Fibroblast of lung (primary cell): ENCODE results near the gene CADM2. TPM values are rescaled to one million over a fixed set of nuclear protein-coding genes. Genes with fewer than 3 reads are reported as not detected.

ENCODE experiments used
- DNase-seq, 2 donors: peaks; one replicate each; pipeline versions ENCODE4 v3.0.0 to v3.0.0-alpha.2; 2010; ENCODE audit warnings: low read depth in 2 of 2
- H2AFZ ChIP-seq: 2 replicates; pipeline ENCODE4 v1.5.1; 2012; ENCODE audit warnings: low read length, control low read depth, inconsistent platforms
- H3K27ac ChIP-seq: 2 replicates; pipeline ENCODE4 v1.5.1; 2011; ENCODE audit warnings: low read length, control low read depth; ENCODE audit not compliant: insufficient read depth
- H3K27me3 ChIP-seq: 2 replicates; pipeline ENCODE4 v1.5.1; 2011; ENCODE audit warnings: mild to moderate bottlenecking, low read length; ENCODE audit not compliant: control insufficient read depth, insufficient read depth
- H3K36me3 ChIP-seq: 2 replicates; pipeline ENCODE4 v1.5.1; 2011; ENCODE audit warnings: low read length; ENCODE audit not compliant: control insufficient read depth, insufficient read depth
- H3K4me1 ChIP-seq: 2 replicates; pipeline ENCODE4 v1.5.1; 2011; ENCODE audit warnings: low read length; ENCODE audit not compliant: control insufficient read depth, insufficient read depth; ENCODE audit errors: extremely low read depth
- H3K4me2 ChIP-seq: 2 replicates; pipeline ENCODE4 v1.5.1; 2011; ENCODE audit warnings: low read length, control low read depth; ENCODE audit not compliant: insufficient read depth; ENCODE audit errors: extremely low read depth
- H3K4me3 ChIP-seq, 4 experiments: fragments of 200-600 bp in 1 of 4; sonication (generic) in 1 of 4; replicated peaks in 1 of 4; 2 replicates each; pipeline ENCODE4 v1.5.1; 2011 to 2016; ENCODE audit warnings: low read length in 4 of 4, low read depth in 3 of 4, mild to moderate bottlenecking in 3 of 4, control low read depth in 2 of 4, inconsistent platforms in 1 of 4, mixed read lengths in 1 of 4; ENCODE audit not compliant: insufficient read depth in 1 of 4; ENCODE audit errors: control extremely low read depth in 1 of 4
- H3K79me2 ChIP-seq: 2 replicates; pipeline ENCODE4 v1.5.1; 2012; ENCODE audit warnings: mild to moderate bottlenecking, low read length, inconsistent platforms; ENCODE audit not compliant: control insufficient read depth, insufficient read depth
- H3K9ac ChIP-seq: 2 replicates; pipeline ENCODE4 v1.5.1; 2011; ENCODE audit warnings: mild to moderate bottlenecking, low read length, control low read depth; ENCODE audit not compliant: insufficient read depth
- H3K9me3 ChIP-seq: 2 replicates; pipeline ENCODE4 v1.5.1; 2012; ENCODE audit warnings: low read depth, low read length; ENCODE audit not compliant: control insufficient read depth, insufficient read depth
- H4K20me1 ChIP-seq: 2 replicates; pipeline ENCODE4 v1.5.1; 2011; ENCODE audit warnings: low read length; ENCODE audit not compliant: control insufficient read depth, insufficient read depth; ENCODE audit errors: extremely low read depth
- CTCF ChIP-seq, 2 donors: IDR thresholded peaks in 1 of 2; conservative IDR thresholded peaks in 1 of 2; 1 replicate in 1 of 2; 2 replicates in 1 of 2; pipeline ENCODE4 v1.5.1; 2011 to 2012; ENCODE audit warnings: low read length in 2 of 2, control low read depth in 1 of 2, inconsistent platforms in 1 of 2, low read depth in 1 of 2, mild to moderate bottlenecking in 1 of 2
- EZH2 ChIP-seq: IDR thresholded peaks from 2 replicates; pipeline ENCODE4 v1.5.1; 2012; ENCODE audit warnings: low read length, control low read depth, mild to moderate bottlenecking; ENCODE audit errors: missing control alignments
- polyA plus RNA-seq, 2 donors: library from polyadenylated mRNA; depleted of rRNA in 1 of 2; stranded (reverse) in 1 of 2; unstranded in 1 of 2; fragments of >200 nt; gene quantifications; 2 replicates each; pipeline ENCODE4 v1.2.1, GENCODE V29; 2011 to 2012; ENCODE audit warnings: missing spikeins in 1 of 2
- total RNA-seq: library from RNA; depleted of rRNA; stranded (reverse); fragments of >200 nt; gene quantifications from 2 replicates; pipeline ENCODE4 v1.2.1, GENCODE V29; 2014

The CADM2 gene
- total and polyA plus RNA-seq, 2 donors (not counting 1 experiment from before 2014, with no cell fraction given): under 0.01 to 0.12 TPM

GRCh38 chr3:85652360-85652759 lies 693.6 kb downstream of the CADM2 start:
- H3K4me1 ChIP-seq: no peaks in the 10 kb centered on the region
- H3K27me3 ChIP-seq: no peaks in the 10 kb centered on the region
- no peak overlapping the region for H2AFZ ChIP-seq
- no peak overlapping the region for H3K9ac ChIP-seq
- no peak overlapping the region for H3K4me3 ChIP-seq
- H3K36me3 ChIP-seq: no peaks in the 10 kb centered on the region
- no peaks in the 10 kb centered on the region for H3K9me3 ChIP-seq
- no peak overlapping the region for H3K4me2 ChIP-seq
- H3K79me2 ChIP-seq: no peaks in the 10 kb centered on the region
- DNase-seq: peak in 1 of 2 donors; percentile 57
- TF ChIP-seq CTCF (conservative IDR thresholded peaks at IDR 0.05 in 1 of 2, IDR thresholded peaks at IDR 0.05 in 1 of 2; ENCODE audit: low read depth in 1 of 2, low read length in 2 of 2) (no peak), EZH2 (no peak)
- H3K27ac ChIP-seq: no peak overlapping the region
- no peaks in the 10 kb centered on the region for H4K20me1 ChIP-seq

- DNase-seq: no peak
- Histone ChIP-seq H3K4me1 (no peaks in the 10 kb centered on the region), H3K27ac (no peak overlapping the region), H3K4me2 (no peak overlapping the region), H3K9me3 (no peaks in the 10 kb centered on the region), H3K9ac (no peak overlapping the region), H3K4me3 (no peak overlapping the region), H4K20me1 (no peaks in the 10 kb centered on the region), H3K79me2 (no peaks in the 10 kb centered on the region), H3K27me3 (no peaks in the 10 kb centered on the region), H3K36me3 (no peaks in the 10 kb centered on the region), H2AFZ (no peak overlapping the region)
- TF ChIP-seq CTCF (conservative IDR thresholded peaks at IDR 0.05 in 1 of 2, IDR thresholded peaks at IDR 0.05 in 1 of 2; ENCODE audit: low read depth in 1 of 2, low read length in 2 of 2) (no peak), EZH2 (no peak)
These were observed 701.7 kb downstream of the CADM2 start for GRCh38 chr3:85660451-85660850.

GRCh38 chr3:85662462-85662861 lies 703.7 kb downstream of the CADM2 start:
- Histone ChIP-seq H3K27me3 (no peaks in the 10 kb centered on the region), H3K9ac (no peak overlapping the region), H3K9me3 (no peaks in the 10 kb centered on the region), H2AFZ (no peak overlapping the region), H3K79me2 (no peaks in the 10 kb centered on the region), H3K36me3 (no peaks in the 10 kb centered on the region), H3K4me1 (no peaks in the 10 kb centered on the region), H3K27ac (no peak overlapping the region), H3K4me2 (no peak overlapping the region), H3K4me3 (no peak overlapping the region), H4K20me1 (no peaks in the 10 kb centered on the region)
- no peak for DNase-seq
- no peak for TF ChIP-seq CTCF (conservative IDR thresholded peaks at IDR 0.05 in 1 of 2, IDR thresholded peaks at IDR 0.05 in 1 of 2; ENCODE audit: low read depth in 1 of 2, low read length in 2 of 2)
- no peak for TF ChIP-seq EZH2
